Erythroblast (primary cell): Measurements from ENCODE around the gene DHRS4L2.

Experiments
- GATA1 ChIP-seq: IDR thresholded peaks from 2 replicates; pipeline ENCODE4 v1.6.1; 2011; ENCODE audit warnings: low read depth, mild to moderate bottlenecking, control low read depth, low read length, moderate library complexity
- POLR2A ChIP-seq: IDR thresholded peaks from 2 replicates; pipeline ENCODE4 v1.6.1; 2011; ENCODE audit warnings: mild to moderate bottlenecking, low read length

- TF ChIP-seq POLR2A (no peak), GATA1 (no peak)
Observed at GRCh38 chr14:23941669-23942068, 47.1 kb upstream of the DHRS4L2 start.
